HG03432 (cell line): ENCODE measurements around the gene RTKN2.
"Not testable (repeated sequence)": the region's sequence is repeated elsewhere in the genome, so short reads cannot be mapped to it uniquely, and the experiment has no call there.

Experiments
- ATAC-seq: cut with Tn5 transposase; IDR thresholded peaks from one replicate; pipeline ENCODE4 v1.9.1; 2021; ENCODE audit warnings: mild to moderate bottlenecking, moderate library complexity; ENCODE audit not compliant: unreplicated experiment

Gene RTKN2

DNA sequence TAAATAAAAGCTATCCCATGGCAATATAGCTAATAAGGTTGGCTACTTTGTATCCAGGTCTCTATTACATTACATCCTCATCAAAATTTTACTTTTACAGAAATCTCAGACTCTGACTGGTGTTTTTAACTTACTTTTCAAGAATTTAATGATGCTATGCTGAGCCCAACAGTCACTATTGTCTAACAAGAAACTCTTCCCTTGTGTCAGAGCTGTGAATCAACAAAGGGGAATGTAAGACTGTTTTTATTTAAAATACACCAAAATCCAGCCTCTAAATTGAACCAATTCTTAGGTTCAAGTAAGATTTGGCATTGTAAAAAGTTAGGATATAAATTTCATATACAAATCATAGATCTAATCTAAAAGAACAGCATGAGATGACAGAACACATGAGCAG lies 7.0 kb downstream of the RTKN2 start:
- no peak for ATAC-seq

- ATAC-seq, result no peak
Observed at GRCh38 chr10:62259998-62260397, 8.6 kb downstream of the RTKN2 start.

DNA sequence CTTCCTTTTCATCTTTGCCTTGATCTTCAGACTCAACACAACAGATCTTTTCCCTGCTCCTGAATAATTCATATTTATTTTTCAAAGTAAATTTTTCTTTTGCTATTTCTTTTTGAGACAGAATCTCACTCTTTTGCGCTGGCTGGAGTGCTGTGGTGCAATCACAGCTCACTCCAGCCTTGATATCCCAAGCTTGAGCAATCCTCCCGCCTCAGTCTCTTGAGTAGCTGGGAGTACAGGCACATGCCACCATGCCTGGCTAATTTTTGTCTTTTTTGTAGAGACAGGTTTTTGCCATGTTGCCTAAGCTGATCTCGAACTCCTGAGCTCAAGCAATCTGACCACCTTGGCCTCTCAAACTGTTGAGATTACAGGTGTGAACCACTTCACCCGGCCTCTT lies 9.2 kb downstream of the RTKN2 start:
- no peak for ATAC-seq

- no peak for ATAC-seq
Observed at GRCh38 chr10:62258926-62259325, 9.7 kb downstream of the RTKN2 start.

- ATAC-seq, result no peak
Observed at GRCh38 chr10:62253704-62254103, 14.9 kb downstream of the RTKN2 start.

- no peak for ATAC-seq
Observed at GRCh38 chr10:62252051-62252450, 16.6 kb downstream of the RTKN2 start.

DNA sequence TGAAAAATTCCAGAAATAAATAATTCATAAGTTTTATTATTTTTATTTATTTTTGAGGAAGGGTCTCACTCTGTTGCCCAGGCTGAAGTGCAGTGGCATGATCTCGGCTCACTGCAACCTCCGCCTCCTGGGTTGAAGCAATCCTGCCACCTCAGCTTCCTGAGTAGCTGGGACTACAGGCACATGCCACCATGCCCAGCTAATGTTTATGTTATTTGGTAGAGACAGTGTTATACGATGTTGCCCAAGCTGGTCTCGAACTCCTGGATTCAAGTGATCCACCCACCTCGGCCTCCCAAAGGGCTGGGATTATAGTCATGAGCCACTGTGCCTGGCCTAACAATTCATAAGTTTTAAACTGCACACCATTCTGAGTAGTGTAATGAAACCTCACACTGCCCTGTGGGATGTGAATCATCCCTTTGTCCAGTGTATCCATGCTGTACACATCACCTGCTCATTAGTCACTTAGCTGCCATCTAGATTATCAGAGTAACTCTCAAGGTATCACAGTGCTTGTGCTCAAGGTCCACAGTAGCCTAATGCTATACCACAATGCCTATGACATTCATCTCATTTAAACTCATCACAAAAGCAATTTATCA lies 17.9 kb downstream of the RTKN2 start:
- no peak for ATAC-seq

- ATAC-seq, result no peak
Observed at GRCh38 chr10:62249957-62250356, 18.7 kb downstream of the RTKN2 start.

GRCh38 chr10:62248465-62248864 lies 20.2 kb downstream of the RTKN2 start:
- no peak for ATAC-seq

DNA sequence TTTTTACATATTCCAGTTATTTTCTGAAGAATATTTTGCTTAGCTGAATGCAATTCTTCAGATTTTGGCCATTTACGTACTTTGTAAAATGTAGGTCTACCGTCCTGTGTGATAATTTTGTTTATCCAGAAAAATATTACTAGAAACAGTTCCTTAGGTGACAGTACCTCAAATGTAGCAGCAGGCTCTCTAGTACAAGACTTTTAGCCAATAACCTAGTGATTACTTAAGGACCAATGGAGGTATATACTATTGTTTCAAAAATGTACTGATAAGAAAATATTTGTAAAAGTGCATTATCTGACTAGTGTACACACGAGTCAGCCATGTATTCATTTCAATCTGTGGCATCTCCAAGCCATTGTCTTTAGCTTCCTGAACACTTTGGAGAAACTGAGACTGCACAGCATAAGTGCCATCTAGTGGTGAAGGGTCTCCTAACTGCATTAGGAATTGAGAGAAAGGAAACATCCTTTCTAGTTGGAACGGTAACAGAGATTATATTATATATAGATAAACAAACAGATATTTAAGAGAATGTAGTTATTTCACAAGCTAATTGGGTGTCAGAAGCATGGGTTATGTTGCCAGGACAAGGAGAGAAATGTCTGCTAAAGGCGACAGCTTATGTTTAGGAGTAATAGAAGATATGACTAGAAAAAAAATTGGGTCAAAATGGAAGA lies 23.7 kb downstream of the RTKN2 start:
- peak; percentile 55 for ATAC-seq

DNA sequence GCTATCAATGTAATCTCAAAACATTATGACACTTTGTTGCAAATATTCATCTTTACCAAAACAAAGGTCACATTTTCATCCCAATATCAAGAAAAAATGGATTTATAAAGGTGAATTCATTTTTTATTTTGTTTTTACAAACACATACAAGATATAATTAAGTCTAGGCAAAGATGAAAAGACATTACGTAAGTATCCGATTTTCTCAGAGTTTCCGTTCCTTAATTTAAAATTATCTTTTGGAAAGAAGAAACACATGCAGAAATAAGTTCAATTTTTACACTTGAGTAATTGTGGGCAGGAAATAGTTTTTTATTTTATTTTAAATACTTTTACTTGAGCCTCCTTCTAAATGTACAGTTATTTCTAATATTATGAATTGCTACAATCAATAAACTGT lies 24.6 kb downstream of the RTKN2 start:
- ATAC-seq, result no peak

GRCh38 chr10:62243647-62243997 lies 25.0 kb downstream of the RTKN2 start:
- peak; percentile 44 for ATAC-seq

DNA sequence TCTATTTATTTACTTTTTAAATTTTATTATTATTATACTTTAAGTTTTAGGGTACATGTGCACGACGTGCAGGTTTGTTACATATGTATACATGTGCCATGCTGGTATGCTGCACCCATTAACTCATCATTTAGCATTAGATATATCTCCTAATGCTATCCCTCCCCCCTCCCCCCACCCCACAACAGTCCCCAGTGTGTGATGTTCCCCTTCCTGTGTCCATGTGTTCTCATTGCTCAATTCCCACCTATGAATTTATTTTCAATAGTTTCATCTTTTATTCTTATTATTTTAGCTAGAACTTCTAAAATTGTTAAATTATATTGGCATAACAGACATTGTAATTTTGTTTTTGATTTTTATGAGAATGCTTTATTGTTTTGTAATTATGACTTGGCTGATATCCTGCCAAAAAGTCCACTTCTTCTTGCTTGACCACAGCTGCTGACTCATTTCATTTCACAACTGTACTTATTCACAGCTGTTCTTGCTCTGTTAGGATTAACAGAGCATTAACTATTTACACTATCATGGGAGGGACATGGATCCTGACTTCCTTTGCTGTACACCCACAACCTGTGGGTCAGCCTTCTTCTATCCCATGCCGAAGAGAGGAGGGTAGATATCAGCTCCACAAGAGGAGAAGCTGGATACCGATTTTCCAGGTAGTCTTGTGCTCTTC lies 25.5 kb downstream of the RTKN2 start:
- ATAC-seq, result peak; percentile 93

DNA sequence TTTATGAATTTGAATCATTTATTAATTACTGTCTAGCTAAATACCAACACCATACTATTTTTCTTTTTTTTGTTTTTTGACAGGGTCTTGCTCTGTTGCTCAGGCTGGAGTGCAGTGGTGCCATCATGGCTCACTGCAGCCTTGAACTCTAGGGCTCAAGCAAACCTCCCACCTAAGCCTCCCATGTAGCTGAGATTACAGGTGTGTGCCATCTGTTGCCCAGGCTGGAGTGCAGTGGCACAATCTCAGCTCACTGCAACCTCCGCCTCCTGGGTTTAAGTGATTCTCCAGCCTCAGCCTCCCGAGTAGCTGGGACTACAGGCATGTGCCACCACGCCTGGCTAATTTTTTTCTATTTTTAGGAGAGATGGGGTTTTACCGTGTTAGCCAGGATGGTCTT lies 27.1 kb downstream of the RTKN2 start:
- not testable (repeated sequence) for ATAC-seq

DNA sequence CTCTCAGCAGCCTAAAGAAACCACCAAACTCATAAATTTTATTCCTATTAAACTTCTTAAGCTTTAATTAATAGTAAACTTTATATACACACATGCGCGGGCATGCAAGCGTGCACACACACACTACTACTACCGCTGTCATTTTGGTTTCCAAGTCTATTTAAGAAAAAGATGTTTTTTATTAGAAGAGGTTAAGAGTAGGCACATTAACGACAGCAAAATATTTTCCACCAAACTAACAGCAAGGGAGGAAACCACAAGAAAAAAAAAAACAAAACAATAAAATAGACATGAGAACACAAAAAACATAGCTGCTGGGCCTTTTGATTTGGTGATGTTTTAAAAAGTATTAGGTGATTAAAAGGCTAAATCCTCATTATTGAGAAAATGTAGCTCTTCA lies 28.6 kb downstream of the RTKN2 start:
- ATAC-seq, result no peak

DNA sequence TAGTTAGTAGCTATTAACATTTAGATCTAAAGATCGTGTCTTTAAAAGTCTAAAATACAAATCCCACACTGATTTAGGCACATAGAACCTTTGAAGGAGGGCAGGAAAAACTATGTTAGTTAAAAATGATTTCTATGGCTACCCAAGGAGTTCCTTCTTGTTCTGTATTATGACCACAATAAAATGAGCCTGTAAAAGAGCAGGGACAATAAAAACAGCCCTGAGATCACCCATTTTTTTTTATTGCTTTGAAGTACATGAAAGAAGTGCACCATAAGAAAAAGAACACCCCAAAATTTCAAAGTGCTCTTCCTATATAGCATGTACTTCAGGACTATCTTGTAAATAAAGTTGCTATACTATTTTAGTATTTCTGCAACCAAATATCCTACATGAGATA lies 29.8 kb downstream of the RTKN2 start:
- no peak for ATAC-seq

DNA sequence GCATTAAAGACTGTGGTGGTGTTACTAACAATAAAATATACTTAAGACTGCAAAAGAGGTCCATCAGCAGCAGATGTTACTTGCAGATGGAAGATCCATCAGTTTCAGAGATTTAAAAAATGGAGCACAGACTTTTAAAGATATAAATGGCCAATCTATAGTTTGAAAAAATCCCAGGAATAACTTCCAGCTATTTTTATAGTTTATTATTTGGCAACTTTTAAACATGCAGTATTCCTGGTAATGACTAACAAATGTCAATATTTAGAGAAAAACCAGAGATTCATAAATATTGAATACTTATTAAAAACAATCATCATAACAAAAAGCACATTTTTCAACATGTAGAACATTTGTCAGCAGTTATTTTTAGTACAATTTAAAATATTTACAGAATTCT lies 30.7 kb downstream of the RTKN2 start:
- no peak for ATAC-seq

- ATAC-seq, result no peak
Observed at GRCh38 chr10:62237506-62237905, 31.1 kb downstream of the RTKN2 start.

DNA sequence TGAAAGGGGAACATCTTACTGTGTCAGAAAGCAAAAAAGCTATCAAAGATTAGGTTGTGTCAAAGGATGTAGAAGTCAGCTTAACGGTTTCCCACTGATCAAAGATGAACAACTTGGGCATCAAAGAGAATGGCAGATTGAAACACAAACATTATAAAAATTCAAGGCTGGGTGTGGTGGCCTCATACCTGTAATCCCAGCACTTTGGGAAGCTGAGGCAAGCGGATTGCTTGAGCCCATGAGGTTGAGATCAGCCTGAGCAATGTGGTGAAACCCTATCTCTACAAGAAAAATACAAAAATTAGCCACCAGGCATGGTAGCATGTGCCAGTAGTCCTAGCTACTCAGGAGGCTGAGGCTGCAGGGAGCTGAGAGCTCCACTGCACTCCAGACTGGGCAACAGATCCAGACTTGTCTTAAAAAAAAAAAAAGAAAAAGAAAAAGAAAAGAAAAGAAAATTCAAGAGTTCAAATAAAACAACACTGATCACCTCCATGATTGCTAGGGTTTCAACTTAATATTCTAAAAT lies 34.5 kb downstream of the RTKN2 start:
- ATAC-seq, result no peak

- ATAC-seq, result no peak
Observed at GRCh38 chr10:62233356-62234076, 35.1 kb downstream of the RTKN2 start.

DNA sequence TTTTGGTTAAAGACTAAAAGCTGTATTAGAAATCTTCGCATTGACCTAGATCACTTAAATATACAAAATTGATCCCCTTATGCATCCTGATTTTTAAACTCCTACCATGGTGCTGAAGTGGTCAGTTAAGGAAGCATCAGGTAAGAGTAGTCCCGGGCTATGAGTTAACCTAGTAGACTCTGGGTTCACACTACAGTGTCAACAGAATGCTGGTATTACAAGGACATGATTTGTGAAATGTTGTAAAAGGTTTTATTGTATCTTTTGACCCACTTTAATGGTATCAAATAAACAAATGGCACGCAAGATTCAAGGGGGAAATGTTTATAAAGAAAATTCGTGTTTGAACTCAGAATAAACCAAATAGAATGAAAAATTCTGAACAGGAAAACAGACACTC lies 36.8 kb downstream of the RTKN2 start:
- no peak for ATAC-seq

DNA sequence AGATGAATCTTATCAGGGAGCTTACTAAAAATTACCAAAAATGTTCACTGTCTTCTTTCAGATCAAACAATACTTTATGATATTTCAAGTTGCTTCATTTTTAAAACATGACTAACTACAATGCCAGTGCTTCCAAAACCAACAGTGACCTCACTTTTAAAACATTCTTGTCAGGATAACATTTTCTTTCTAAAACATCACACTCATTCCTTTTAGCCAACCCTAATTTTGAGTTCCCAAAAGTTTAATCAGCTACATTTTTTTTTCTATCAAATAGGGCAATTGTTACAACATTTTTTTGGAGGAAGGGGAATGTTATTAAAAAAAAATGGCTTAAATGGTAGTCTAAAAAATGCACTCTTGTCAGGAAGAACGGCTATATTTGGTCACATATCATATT lies 37.3 kb downstream of the RTKN2 start:
- no peak for ATAC-seq
